HUES48 (cell line): Measurements from ENCODE around the gene FGF1.

Experiments
- H3K27ac ChIP-seq: one replicate; pipeline ENCODE4 v1.7.0; 2013; ENCODE audit warnings: low read depth, low read length, inconsistent platforms
- H3K27me3 ChIP-seq: 2 replicates; pipeline ENCODE4 v1.6.1; 2013; ENCODE audit warnings: mild to moderate bottlenecking, low read length; ENCODE audit not compliant: control insufficient read depth, insufficient read depth
- H3K36me3 ChIP-seq: 2 replicates; pipeline ENCODE4 v1.6.1; 2013; ENCODE audit warnings: low read length; ENCODE audit not compliant: control insufficient read depth, insufficient read depth
- H3K4me1 ChIP-seq: 2 replicates; pipeline ENCODE4 v1.6.1; 2013; ENCODE audit warnings: mild to moderate bottlenecking, low read length; ENCODE audit not compliant: control insufficient read depth, insufficient read depth
- H3K4me3 ChIP-seq: 2 replicates; pipeline ENCODE4 v1.5.1; 2013; ENCODE audit warnings: mild to moderate bottlenecking, low read depth, low read length
- H3K9ac ChIP-seq: 2 replicates; pipeline ENCODE4 v1.6.1; 2013; ENCODE audit warnings: mild to moderate bottlenecking, low read depth, low read length, moderate library complexity
- H3K9me3 ChIP-seq: 2 replicates; pipeline ENCODE4 v1.6.1; 2013; ENCODE audit warnings: low read length; ENCODE audit not compliant: control insufficient read depth, insufficient read depth

Gene FGF1

GRCh38 chr5:142597025-142597424 lies 88.9 kb downstream of the FGF1 start:
- Histone ChIP-seq H3K9me3 (no peaks in the 10 kb centered on the region), H3K4me3 (no peak overlapping the region), H3K27ac (no peak overlapping the region), H3K9ac (no peak overlapping the region), H3K4me1 (peaks cover 13% of the 10 kb centered on the region), H3K36me3 (no peaks in the 10 kb centered on the region), H3K27me3 (no peaks in the 10 kb centered on the region)

DNA sequence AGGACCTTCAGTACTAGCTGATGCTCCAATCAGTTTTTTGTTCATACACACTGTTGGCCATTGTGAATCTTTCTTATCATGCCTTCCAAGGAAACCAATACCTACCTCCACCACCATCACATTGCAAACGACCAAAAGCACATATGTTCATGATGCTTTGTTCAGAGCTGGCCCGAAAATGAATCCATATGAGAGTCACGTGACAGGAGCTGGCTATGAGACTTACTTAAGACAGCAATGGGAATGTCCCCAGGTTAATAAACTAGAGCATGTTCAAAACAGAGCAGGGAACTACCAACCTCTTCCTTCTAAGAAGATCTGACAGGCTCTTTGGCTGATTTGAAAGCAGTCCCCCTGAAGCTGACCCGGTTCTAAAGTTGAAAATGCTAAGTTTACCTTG lies 93.5 kb downstream of the FGF1 start:
- no peaks in the 10 kb centered on the region for H3K9me3 ChIP-seq
- no peak overlapping the region for H3K9ac ChIP-seq
- no peak overlapping the region for H3K4me3 ChIP-seq
- H3K27me3 ChIP-seq, result no peaks in the 10 kb centered on the region
- no peak overlapping the region for H3K27ac ChIP-seq
- H3K4me1 ChIP-seq, result no peaks in the 10 kb centered on the region
- no peaks in the 10 kb centered on the region for H3K36me3 ChIP-seq

- no peaks in the 10 kb centered on the region for H3K27me3 ChIP-seq
- H3K9me3 ChIP-seq, result no peaks in the 10 kb centered on the region
- H3K36me3 ChIP-seq, result no peaks in the 10 kb centered on the region
- H3K9ac ChIP-seq, result no peak overlapping the region
- peaks cover 4% of the 10 kb centered on the region; the same call in 1 of the 2 replicates for H3K4me1 ChIP-seq
- no peak overlapping the region for H3K27ac ChIP-seq
- H3K4me3 ChIP-seq, result no peak overlapping the region
These were observed 95.2 kb downstream of the FGF1 start for GRCh38 chr5:142590451-142591231.

GRCh38 chr5:142589720-142590119 lies 96.2 kb downstream of the FGF1 start:
- Histone ChIP-seq H3K9me3 (no peaks in the 10 kb centered on the region), H3K9ac (no peak overlapping the region), H3K27ac (no peak overlapping the region)

GRCh38 chr5:142587354-142587965 lies 98.4 kb downstream of the FGF1 start:
- Histone ChIP-seq H3K9me3 (no peaks in the 10 kb centered on the region), H3K4me1 (peaks cover 4% of the 10 kb centered on the region; the same call in 1 of the 2 replicates), H3K9ac (no peak overlapping the region), H3K36me3 (no peaks in the 10 kb centered on the region), H3K27ac (no peak overlapping the region), H3K4me3 (no peak overlapping the region), H3K27me3 (no peaks in the 10 kb centered on the region)

More at GRCh38 chr5:142589720-142590119, 96.2 kb downstream of the FGF1 start:
- peaks cover 4% of the 10 kb centered on the region; the same call in 1 of the 2 replicates for H3K4me1 ChIP-seq
- no peaks in the 10 kb centered on the region for H3K27me3 ChIP-seq
- H3K4me3 ChIP-seq, result no peak overlapping the region
- H3K36me3 ChIP-seq, result no peaks in the 10 kb centered on the region

DNA sequence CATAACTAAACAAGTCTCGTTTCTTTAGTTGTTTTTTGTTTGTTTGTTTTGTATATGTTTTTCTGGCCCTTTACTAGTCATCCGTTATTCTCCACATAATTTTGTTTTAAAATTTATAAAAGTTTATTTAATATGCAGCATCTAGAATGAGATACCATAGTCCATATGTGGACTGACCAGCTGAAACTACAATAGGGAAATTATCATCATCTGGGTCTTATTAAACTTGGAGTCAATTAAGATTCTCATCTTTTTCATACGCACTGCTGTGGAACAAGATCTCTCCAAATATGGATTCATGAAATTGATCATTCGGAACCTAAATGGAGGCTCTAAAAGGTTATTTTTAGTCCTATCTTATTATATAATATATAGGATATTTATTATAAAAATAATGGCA lies 99.3 kb downstream of the FGF1 start:
- H3K27me3 ChIP-seq, result no peaks in the 10 kb centered on the region
- peaks cover 4% of the 10 kb centered on the region; the same call in 1 of the 2 replicates for H3K4me1 ChIP-seq
- no peaks in the 10 kb centered on the region for H3K9me3 ChIP-seq
- no peak overlapping the region for H3K4me3 ChIP-seq
- H3K27ac ChIP-seq, result no peak overlapping the region
- no peaks in the 10 kb centered on the region for H3K36me3 ChIP-seq
- no peak overlapping the region for H3K9ac ChIP-seq

- no peaks in the 10 kb centered on the region for H3K9me3 ChIP-seq
- H3K27me3 ChIP-seq, result no peaks in the 10 kb centered on the region
- peaks cover 4% of the 10 kb centered on the region; the same call in 1 of the 2 replicates for H3K4me1 ChIP-seq
- H3K4me3 ChIP-seq, result no peak overlapping the region
- no peaks in the 10 kb centered on the region for H3K36me3 ChIP-seq
- H3K9ac ChIP-seq, result no peak overlapping the region
- H3K27ac ChIP-seq, result no peak overlapping the region
These were observed 100.4 kb downstream of the FGF1 start for GRCh38 chr5:142585451-142585850.

DNA sequence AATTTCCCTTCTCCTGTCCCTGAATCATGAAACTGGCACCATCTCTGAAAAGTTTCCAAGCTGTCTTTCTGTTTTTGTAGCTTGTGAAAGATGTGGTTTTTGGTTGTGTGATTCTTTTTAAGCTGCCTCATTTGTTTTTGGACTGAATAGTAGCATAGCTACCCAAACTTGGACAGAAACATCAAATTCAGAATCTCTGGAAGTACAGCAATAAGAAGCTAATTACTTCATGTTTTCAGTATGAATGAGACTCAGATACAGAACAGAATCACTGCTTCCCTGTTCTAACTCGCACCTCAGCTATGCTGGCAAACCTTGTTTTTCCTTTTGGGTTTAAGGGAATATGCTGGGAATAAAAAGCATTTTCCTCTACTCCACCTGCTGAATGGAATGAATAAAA lies 101.0 kb downstream of the FGF1 start:
- Histone ChIP-seq H3K9ac (no peak overlapping the region), H3K27me3 (no peaks in the 10 kb centered on the region), H3K27ac (no peak overlapping the region), H3K4me1 (peaks cover 4% of the 10 kb centered on the region; the same call in 1 of the 2 replicates), H3K36me3 (no peaks in the 10 kb centered on the region), H3K9me3 (no peaks in the 10 kb centered on the region), H3K4me3 (no peak overlapping the region)

DNA sequence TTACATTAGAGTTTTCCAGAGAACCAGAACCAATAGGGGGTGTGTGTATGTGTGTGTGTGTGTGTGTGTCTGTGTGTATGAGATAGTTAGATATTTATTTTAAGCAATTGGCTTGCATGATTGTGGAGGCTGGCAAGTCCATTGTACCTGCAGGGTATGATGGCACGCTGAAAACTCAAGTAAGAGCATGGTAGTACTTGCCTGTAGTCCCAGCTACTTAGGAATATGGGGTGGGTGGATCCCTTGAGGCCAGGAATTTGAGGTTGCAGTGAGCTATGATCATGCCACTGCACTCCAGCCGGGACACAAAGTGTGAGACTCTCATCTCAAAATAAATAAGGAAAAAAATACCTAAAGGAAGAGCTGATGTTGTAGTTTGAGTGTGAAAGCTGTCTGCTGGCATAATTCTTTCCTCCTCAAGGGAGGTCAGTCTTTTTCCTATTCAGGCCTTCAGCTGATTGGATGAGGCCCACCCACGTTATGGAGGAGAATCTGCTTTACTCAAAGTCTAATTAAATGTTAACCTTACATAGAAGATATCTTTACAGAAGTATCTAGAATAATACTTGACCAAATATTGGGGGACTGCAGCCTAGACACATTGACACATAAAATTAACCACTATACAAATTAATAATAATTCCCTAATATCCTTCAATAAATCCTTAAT lies 107.6 kb downstream of the FGF1 start:
- Histone ChIP-seq H3K9ac (no peak overlapping the region), H3K27me3 (no peaks in the 10 kb centered on the region), H3K36me3 (no peaks in the 10 kb centered on the region), H3K27ac (no peak overlapping the region), H3K4me1 (no peaks in the 10 kb centered on the region), H3K4me3 (no peak overlapping the region), H3K9me3 (no peaks in the 10 kb centered on the region)

GRCh38 chr5:142576804-142577203 lies 109.1 kb downstream of the FGF1 start:
- no peaks in the 10 kb centered on the region for H3K9me3 ChIP-seq
- H3K36me3 ChIP-seq, result no peaks in the 10 kb centered on the region
- no peaks in the 10 kb centered on the region for H3K27me3 ChIP-seq
- no peak overlapping the region for H3K9ac ChIP-seq
- no peak overlapping the region for H3K4me3 ChIP-seq
- no peaks in the 10 kb centered on the region for H3K4me1 ChIP-seq
- H3K27ac ChIP-seq, result no peak overlapping the region

DNA sequence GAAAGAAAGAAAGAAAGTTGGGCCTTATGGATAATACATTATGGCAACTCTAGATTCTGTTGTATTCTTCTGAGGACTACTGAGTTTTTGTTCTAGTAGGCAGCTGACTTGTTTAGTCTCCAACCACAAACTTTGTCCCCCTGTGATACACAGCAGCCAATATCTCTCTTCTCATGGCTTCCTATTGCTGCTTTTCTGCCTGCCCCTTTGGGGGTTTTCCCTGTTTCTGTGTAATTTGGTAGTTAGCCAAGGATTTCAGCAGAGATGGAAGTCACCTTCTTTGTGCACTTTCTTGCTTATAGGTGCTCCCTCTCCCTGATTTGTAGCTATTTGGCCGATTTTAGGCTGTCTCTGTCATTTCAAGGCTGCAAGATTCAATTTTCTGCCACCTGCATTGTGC lies 109.6 kb downstream of the FGF1 start:
- H3K4me3 ChIP-seq, result no peak overlapping the region
- no peaks in the 10 kb centered on the region for H3K9me3 ChIP-seq
- H3K36me3 ChIP-seq, result no peaks in the 10 kb centered on the region
- no peak overlapping the region for H3K27ac ChIP-seq
- no peak overlapping the region for H3K9ac ChIP-seq
- H3K4me1 ChIP-seq, result no peaks in the 10 kb centered on the region
- no peaks in the 10 kb centered on the region for H3K27me3 ChIP-seq
